ENCODE measurements around the gene BSND. TPM values are rescaled to one million over a fixed set of nuclear protein-coding genes. Genes with fewer than 3 reads are reported as not detected.

Gene BSND
- total RNA-seq, 1 experiment from 2014 or later: 0.42 TPM

DNA sequence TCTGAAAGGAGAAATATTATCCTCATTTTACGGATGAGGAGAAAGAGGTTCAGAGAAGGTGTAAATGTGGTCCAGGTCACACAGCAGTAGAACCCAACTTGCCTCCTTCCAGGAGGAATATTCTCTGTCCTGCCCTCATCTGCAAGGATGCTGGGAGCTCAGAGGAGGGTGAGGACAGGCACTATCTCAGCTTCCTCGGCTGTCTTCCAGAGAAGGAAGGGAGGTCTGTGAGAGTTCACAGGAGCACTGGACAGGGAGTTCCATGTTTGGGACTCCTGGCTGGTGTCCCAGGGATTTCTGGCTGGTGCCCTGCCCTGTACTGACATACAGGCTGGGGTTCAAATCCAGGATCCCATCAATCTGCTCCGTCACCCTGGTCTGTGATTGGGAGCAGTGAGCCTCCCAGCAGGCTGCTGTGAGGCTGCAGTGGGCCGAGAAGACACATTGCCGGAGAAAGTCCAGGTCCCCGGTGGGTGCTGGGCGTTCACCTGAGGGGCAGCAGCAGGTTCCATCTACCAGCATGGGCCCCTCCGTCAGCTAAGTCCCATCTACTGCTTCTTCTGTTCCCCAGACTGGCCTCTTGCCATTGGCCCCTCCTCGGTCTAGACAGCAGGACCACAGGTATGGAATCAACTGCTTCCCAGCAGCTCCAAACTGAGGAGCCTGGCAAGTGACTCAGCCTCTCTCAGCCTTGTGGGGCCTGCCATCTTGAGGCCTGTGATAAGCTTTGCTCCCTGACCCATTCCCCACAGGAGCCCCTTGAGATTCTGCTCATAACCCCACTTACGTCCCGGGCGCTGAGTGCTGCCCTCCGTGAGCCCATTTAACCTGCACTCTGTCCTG lies 8.5 kb upstream of the BSND start:
- Mint-ChIP-seq H3K4me3 (no peak overlapping the region), H3K9me3 (no peaks in the 10 kb centered on the region), H3K27ac (no peak overlapping the region), H3K4me1 (peaks cover 19% of the 10 kb centered on the region), H3K27me3 (ENCODE audit: low read depth) (peaks cover 6% of the 10 kb centered on the region), H3K36me3 (no peaks in the 10 kb centered on the region)
- ChIA-PET CTCF (interaction anchor here (1.5 to 4.7 kb wide), 6 partner anchors 10 to 45 kb away, joined by 5 to 39 read pairs (median 11); partner anchors contain the start of gene TMEM61), POLR2A (interaction anchor here (0.9 kb wide), 1 partner anchor 39 kb away, joined by 3 read pairs; no protein-coding TSS in a partner anchor)
- no peak for ATAC-seq
- TF ChIP-seq ZBTB21 (CRISPR knock-in tag; IDR thresholded peaks at IDR 0.05; ENCODE audit: borderline replicate concordance) (no peak), IRF2 (CRISPR knock-in tag; IDR thresholded peaks at IDR 0.05; ENCODE audit: borderline replicate concordance, low read depth) (no peak), TCF7 (CRISPR knock-in tag; IDR thresholded peaks at IDR 0.05; ENCODE audit: low read depth) (no peak), GTF2I (CRISPR knock-in tag; conservative IDR thresholded peaks at IDR 0.05) (no peak), NR1H2 (CRISPR knock-in tag; IDR thresholded peaks at IDR 0.05) (no peak), EMX1 (CRISPR knock-in tag; IDR thresholded peaks at IDR 0.05) (no peak), SP1 (CRISPR knock-in tag; conservative IDR thresholded peaks at IDR 0.05) (no peak), RORB (CRISPR knock-in tag; IDR thresholded peaks at IDR 0.05) (no peak), NR3C1 (CRISPR knock-in tag; conservative IDR thresholded peaks at IDR 0.05; ENCODE audit: low read depth) (no peak)
- TF ChIP-seq, protein P1, sequence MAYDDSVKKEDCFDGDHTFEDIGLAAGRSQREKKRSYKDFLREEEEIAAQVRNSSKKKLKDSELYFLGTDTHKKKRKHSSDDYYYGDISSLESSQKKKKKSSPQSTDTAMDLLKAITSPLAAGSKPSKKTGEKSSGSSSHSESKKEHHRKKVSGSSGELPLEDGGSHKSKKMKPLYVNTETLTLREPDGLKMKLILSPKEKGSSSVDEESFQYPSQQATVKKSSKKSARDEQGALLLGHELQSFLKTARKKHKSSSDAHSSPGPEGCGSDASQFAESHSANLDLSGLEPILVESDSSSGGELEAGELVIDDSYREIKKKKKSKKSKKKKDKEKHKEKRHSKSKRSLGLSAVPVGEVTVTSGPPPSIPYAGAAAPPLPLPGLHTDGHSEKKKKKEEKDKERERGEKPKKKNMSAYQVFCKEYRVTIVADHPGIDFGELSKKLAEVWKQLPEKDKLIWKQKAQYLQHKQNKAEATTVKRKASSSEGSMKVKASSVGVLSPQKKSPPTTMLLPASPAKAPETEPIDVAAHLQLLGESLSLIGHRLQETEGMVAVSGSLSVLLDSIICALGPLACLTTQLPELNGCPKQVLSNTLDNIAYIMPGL (CRISPR knock-in tag; IDR thresholded peaks at IDR 0.05): no peak
- TF ChIP-seq, protein P2, sequence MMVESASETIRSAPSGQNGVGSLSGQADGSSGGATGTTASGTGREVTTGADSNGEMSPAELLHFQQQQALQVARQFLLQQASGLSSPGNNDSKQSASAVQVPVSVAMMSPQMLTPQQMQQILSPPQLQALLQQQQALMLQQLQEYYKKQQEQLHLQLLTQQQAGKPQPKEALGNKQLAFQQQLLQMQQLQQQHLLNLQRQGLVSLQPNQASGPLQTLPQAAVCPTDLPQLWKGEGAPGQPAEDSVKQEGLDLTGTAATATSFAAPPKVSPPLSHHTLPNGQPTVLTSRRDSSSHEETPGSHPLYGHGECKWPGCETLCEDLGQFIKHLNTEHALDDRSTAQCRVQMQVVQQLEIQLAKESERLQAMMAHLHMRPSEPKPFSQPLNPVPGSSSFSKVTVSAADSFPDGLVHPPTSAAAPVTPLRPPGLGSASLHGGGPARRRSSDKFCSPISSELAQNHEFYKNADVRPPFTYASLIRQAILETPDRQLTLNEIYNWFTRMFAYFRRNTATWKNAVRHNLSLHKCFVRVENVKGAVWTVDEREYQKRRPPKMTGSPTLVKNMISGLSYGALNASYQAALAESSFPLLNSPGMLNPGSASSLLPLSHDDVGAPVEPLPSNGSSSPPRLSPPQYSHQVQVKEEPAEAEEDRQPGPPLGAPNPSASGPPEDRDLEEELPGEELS (CRISPR knock-in tag; IDR thresholded peaks at IDR 0.05): no peak
- TF ChIP-seq, protein P3, sequence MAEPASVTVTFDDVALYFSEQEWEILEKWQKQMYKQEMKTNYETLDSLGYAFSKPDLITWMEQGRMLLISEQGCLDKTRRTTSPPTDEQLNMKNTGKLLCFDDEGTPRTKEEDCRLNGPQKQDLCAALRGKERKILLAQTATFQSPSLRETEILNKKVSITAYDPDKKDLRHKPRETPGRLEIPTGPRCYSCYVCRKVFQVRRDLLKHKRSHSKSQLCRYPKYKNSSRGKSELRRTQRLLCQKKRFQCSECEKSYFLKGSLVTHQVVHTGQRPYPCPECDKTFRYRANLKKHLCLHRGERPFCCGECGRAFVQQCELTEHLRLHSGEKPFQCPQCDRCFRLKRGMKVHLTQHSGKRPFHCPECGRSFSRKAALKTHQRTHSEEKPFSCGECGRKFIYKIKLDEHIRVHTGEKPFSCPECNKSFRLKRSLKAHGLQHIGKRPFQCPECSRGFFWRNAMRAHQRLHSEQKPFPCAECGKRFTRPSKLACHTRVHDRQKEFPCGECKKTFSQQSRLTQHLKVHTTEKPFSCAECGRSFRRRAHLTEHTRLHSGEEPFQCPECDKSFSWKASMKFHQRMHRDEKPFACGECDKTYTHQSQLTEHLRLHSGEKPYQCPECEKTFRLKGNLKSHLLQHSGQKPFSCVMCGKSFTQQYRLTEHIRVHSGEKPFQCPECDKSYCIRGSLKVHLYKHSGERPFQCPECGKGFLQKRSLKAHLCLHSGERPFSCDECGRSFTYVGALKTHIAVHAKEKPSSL (CRISPR knock-in tag; conservative IDR thresholded peaks at IDR 0.05): no peak
- TF ChIP-seq, protein P4, sequence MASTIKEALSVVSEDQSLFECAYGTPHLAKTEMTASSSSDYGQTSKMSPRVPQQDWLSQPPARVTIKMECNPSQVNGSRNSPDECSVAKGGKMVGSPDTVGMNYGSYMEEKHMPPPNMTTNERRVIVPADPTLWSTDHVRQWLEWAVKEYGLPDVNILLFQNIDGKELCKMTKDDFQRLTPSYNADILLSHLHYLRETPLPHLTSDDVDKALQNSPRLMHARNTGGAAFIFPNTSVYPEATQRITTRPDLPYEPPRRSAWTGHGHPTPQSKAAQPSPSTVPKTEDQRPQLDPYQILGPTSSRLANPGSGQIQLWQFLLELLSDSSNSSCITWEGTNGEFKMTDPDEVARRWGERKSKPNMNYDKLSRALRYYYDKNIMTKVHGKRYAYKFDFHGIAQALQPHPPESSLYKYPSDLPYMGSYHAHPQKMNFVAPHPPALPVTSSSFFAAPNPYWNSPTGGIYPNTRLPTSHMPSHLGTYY (CRISPR knock-in tag; IDR thresholded peaks at IDR 0.05): no peak
- TF ChIP-seq, protein P5, sequence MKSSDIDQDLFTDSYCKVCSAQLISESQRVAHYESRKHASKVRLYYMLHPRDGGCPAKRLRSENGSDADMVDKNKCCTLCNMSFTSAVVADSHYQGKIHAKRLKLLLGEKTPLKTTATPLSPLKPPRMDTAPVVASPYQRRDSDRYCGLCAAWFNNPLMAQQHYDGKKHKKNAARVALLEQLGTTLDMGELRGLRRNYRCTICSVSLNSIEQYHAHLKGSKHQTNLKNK (CRISPR knock-in tag; IDR thresholded peaks at IDR 0.05): no peak
- TF ChIP-seq, protein P6, sequence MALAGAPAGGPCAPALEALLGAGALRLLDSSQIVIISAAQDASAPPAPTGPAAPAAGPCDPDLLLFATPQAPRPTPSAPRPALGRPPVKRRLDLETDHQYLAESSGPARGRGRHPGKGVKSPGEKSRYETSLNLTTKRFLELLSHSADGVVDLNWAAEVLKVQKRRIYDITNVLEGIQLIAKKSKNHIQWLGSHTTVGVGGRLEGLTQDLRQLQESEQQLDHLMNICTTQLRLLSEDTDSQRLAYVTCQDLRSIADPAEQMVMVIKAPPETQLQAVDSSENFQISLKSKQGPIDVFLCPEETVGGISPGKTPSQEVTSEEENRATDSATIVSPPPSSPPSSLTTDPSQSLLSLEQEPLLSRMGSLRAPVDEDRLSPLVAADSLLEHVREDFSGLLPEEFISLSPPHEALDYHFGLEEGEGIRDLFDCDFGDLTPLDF (CRISPR knock-in tag; IDR thresholded peaks at IDR 0.05): no peak
- DNase-seq (ENCODE audit: low spot score): no peak
